Neural cell (in vitro differentiated cells): ENCODE measurements around the gene C17orf50. TPM values are rescaled to one million over a fixed set of nuclear protein-coding genes. Genes with fewer than 3 reads are reported as not detected.

Experiments
- H2AFZ ChIP-seq: fragments of 200-600, 300-800 bp; sonication (generic), shearing (Covaris generic); 2 replicates; pipeline ENCODE4 v1.6.0; 2014; ENCODE audit warnings: low read depth, mild to moderate bottlenecking, antibody characterized with exemption, low read length, moderate library complexity
- H3F3A ChIP-seq: fragments of 200-600 bp; shearing (Covaris generic); 2 replicates; pipeline ENCODE4 v1.6.1; 2016; ENCODE audit warnings: mild to moderate bottlenecking, moderate library complexity, mixed read lengths, antibody characterized with exemption, low read length; ENCODE audit not compliant: insufficient read depth, poor library complexity, severe bottlenecking
- H3K27ac ChIP-seq: fragments of 200-600, 300-800 bp; sonication (generic), shearing (Covaris generic); 2 replicates; pipeline ENCODE4 v1.5.1; 2014; ENCODE audit warnings: mild to moderate bottlenecking, low read length, moderate library complexity
- H3K27me3 ChIP-seq: fragments of 300-800, 200-600 bp; sonication (generic), shearing (Covaris generic); 2 replicates; pipeline ENCODE4 v1.6.0; 2014; ENCODE audit warnings: mild to moderate bottlenecking, low read depth, low read length, moderate library complexity; ENCODE audit not compliant: insufficient read depth
- H3K36me3 ChIP-seq: fragments of 300-800, 200-600 bp; sonication (generic), shearing (Covaris generic); 2 replicates; pipeline ENCODE4 v1.5.1; 2014; ENCODE audit warnings: mild to moderate bottlenecking, antibody characterized with exemption, low read length, moderate library complexity; ENCODE audit not compliant: insufficient read depth
- H3K4me2 ChIP-seq: fragments of 300-800, 200-600 bp; sonication (generic), shearing (Covaris generic); 2 replicates; pipeline ENCODE4 v1.6.0; 2014; ENCODE audit warnings: mild to moderate bottlenecking, low read length
- H3K4me3 ChIP-seq: fragments of 300-800, 200-600 bp; sonication (generic), shearing (Covaris generic); 2 replicates; pipeline ENCODE4 v1.5.1; 2014; ENCODE audit warnings: mild to moderate bottlenecking, low read length, moderate library complexity
- H3K79me2 ChIP-seq: fragments of 200-600 bp; shearing (Covaris generic); replicated peaks from 2 replicates; pipeline ENCODE4 v1.6.0; 2014; ENCODE audit warnings: mild to moderate bottlenecking, low read length, moderate library complexity; ENCODE audit not compliant: insufficient read depth
- H3K9ac ChIP-seq: fragments of 300-800, 200-600 bp; sonication (generic), shearing (Covaris generic); 2 replicates; pipeline ENCODE4 v1.6.1; 2016; ENCODE audit warnings: mild to moderate bottlenecking, low read length, mixed read lengths
- H3K9me2 ChIP-seq: fragments of 200-600 bp; shearing (Covaris generic); 2 replicates; pipeline ENCODE4 v1.6.1; 2016; ENCODE audit warnings: mild to moderate bottlenecking, low read length, mixed read lengths; ENCODE audit not compliant: insufficient read depth
- H3K9me3 ChIP-seq: fragments of 200-600, 300-800 bp; sonication (generic), shearing (Covaris generic); 2 replicates; pipeline ENCODE4 v1.6.1; 2016; ENCODE audit warnings: mild to moderate bottlenecking, mixed run types, low read length, moderate library complexity, mixed read lengths
- H4K20me1 ChIP-seq: fragments of 200-600 bp; shearing (Covaris generic); 2 replicates; pipeline ENCODE4 v1.6.1; 2016; ENCODE audit warnings: mild to moderate bottlenecking, mixed run types; ENCODE audit not compliant: insufficient read depth
- CTCF ChIP-seq: fragments of 450-650 bp; IDR thresholded peaks from 2 replicates; pipeline ENCODE4 v1.5.1; 2014; ENCODE audit warnings: antibody characterized with exemption, mild to moderate bottlenecking, moderate library complexity; ENCODE audit not compliant: poor library complexity, severe bottlenecking
- EP300 ChIP-seq: fragments of 450-650 bp; conservative IDR thresholded peaks from 2 replicates; pipeline ENCODE4 v1.6.1; 2014; ENCODE audit warnings: antibody characterized with exemption, mild to moderate bottlenecking, moderate library complexity; ENCODE audit not compliant: poor library complexity, severe bottlenecking
- EZH2 ChIP-seq: fragments of 200-600, 300-800 bp; shearing (Covaris generic), sonication (generic); IDR thresholded peaks from 2 replicates; pipeline ENCODE4 v1.6.1; 2014; ENCODE audit warnings: antibody characterized with exemption, low read length, borderline replicate concordance, mild to moderate bottlenecking; ENCODE audit not compliant: insufficient read depth, poor library complexity, severe bottlenecking
- MXI1 ChIP-seq: fragments of 450-650 bp; conservative IDR thresholded peaks from 2 replicates; pipeline ENCODE4 v1.6.1; 2014; ENCODE audit warnings: antibody characterized with exemption, mild to moderate bottlenecking; ENCODE audit not compliant: poor library complexity, severe bottlenecking
- POLR2AphosphoS5 ChIP-seq: IDR thresholded peaks from 2 replicates; pipeline ENCODE4 v1.6.1; 2012
- RAD21 ChIP-seq: fragments of 450-650 bp; conservative IDR thresholded peaks from 2 replicates; pipeline ENCODE4 v1.6.1; 2014; ENCODE audit warnings: antibody characterized with exemption, mild to moderate bottlenecking, moderate library complexity
- SMC3 ChIP-seq: fragments of 450-650 bp; conservative IDR thresholded peaks from 2 replicates; pipeline ENCODE4 v1.6.1; 2014; ENCODE audit warnings: antibody characterized with exemption, mild to moderate bottlenecking, moderate library complexity; ENCODE audit not compliant: poor library complexity
- TAF1 ChIP-seq: IDR thresholded peaks from 2 replicates; pipeline ENCODE4 v1.6.1; 2012; ENCODE audit warnings: low read depth
- polyA plus RNA-seq: library from polyadenylated mRNA; depleted of rRNA; stranded (reverse); fragments of >200 nt; gene quantifications from 2 replicates; pipeline ENCODE4 v1.2.3, GENCODE V29; 2014
- TF ChIP-seq, protein P1 (sequence below): IDR thresholded peaks from 2 replicates; pipeline ENCODE4 v1.6.1; 2012; ENCODE audit warnings: borderline replicate concordance

Gene C17orf50
- polyA plus RNA-seq, 1 donor from 2014 or later = not detected

DNA sequence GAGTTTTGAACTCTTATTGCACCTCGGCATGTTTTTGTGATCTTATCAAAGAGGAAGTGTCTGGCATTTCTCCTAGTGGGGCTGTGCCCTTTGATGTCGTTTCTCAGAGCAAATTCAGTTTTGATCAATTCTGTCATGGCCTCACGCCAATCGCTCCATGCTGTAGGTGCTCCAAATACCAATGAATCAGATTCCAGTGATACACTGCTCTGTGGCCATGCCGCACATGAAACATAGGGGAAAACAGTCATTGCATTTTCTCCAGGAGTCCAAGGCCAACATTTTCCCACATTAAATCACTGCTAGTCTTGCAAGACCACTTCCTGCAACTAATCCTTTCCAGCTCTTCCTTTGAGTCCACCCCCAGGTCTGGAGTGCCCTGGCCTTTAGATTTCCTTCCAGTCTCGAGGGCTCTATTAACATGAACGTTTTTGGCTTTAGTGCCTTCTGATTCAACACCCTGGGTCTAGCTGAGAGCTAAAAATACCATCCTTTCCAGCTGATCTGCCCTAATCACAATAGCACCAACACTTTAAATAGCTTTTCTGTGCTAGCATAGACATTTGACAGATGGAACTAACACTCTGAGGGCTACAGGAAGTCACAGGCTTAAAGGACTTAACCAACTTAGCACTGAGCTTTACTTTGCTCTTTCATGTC is 47.5 kb upstream of the C17orf50 start:
- no peak overlapping the region for H3K4me3 ChIP-seq
- no peak overlapping the region for H3K4me2 ChIP-seq
- H4K20me1 ChIP-seq = no peaks in the 10 kb centered on the region
- no peak overlapping the region for H3K9ac ChIP-seq
- H3K79me2 ChIP-seq = no peaks in the 10 kb centered on the region
- H3F3A ChIP-seq = no peaks in the 10 kb centered on the region
- no peaks in the 10 kb centered on the region for H3K27me3 ChIP-seq
- no peaks in the 10 kb centered on the region for H3K9me3 ChIP-seq
- H3K36me3 ChIP-seq = peaks cover 12% of the 10 kb centered on the region
- no peak overlapping the region for H3K27ac ChIP-seq
- H3K9me2 ChIP-seq = no peaks in the 10 kb centered on the region
- TF ChIP-seq POLR2AphosphoS5 (no peak), MXI1 (no peak), RAD21 (no peak), EZH2 (no peak), SMC3 (no peak), CTCF (no peak), EP300 (no peak), TAF1 (no peak)
- TF ChIP-seq, protein P1, sequence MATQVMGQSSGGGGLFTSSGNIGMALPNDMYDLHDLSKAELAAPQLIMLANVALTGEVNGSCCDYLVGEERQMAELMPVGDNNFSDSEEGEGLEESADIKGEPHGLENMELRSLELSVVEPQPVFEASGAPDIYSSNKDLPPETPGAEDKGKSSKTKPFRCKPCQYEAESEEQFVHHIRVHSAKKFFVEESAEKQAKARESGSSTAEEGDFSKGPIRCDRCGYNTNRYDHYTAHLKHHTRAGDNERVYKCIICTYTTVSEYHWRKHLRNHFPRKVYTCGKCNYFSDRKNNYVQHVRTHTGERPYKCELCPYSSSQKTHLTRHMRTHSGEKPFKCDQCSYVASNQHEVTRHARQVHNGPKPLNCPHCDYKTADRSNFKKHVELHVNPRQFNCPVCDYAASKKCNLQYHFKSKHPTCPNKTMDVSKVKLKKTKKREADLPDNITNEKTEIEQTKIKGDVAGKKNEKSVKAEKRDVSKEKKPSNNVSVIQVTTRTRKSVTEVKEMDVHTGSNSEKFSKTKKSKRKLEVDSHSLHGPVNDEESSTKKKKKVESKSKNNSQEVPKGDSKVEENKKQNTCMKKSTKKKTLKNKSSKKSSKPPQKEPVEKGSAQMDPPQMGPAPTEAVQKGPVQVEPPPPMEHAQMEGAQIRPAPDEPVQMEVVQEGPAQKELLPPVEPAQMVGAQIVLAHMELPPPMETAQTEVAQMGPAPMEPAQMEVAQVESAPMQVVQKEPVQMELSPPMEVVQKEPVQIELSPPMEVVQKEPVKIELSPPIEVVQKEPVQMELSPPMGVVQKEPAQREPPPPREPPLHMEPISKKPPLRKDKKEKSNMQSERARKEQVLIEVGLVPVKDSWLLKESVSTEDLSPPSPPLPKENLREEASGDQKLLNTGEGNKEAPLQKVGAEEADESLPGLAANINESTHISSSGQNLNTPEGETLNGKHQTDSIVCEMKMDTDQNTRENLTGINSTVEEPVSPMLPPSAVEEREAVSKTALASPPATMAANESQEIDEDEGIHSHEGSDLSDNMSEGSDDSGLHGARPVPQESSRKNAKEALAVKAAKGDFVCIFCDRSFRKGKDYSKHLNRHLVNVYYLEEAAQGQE = no peak
- H2AFZ ChIP-seq = no peak overlapping the region

GRCh38 chr17:35714988-35715387 is 45.7 kb upstream of the C17orf50 start:
- no peak for TF ChIP-seq MXI1
- TF ChIP-seq, protein P1 = no peak
- TF ChIP-seq TAF1 = no peak
- TF ChIP-seq EZH2 = no peak
- TF ChIP-seq RAD21 = no peak
- no peak for TF ChIP-seq CTCF
- TF ChIP-seq EP300 = no peak
- no peak for TF ChIP-seq SMC3
- no peak for TF ChIP-seq POLR2AphosphoS5
- H3K4me2 ChIP-seq = peak overlapping the region; percentile 63

More at GRCh38 chr17:35714988-35715387, 45.7 kb upstream of the C17orf50 start:
- Histone ChIP-seq H3K27ac (peak overlapping the region; percentile 58), H3K9me2 (no peaks in the 10 kb centered on the region), H3K36me3 (peaks cover 17% of the 10 kb centered on the region), H4K20me1 (no peaks in the 10 kb centered on the region), H3K9me3 (no peaks in the 10 kb centered on the region), H3K79me2 (no peaks in the 10 kb centered on the region), H3F3A (no peaks in the 10 kb centered on the region), H3K27me3 (no peaks in the 10 kb centered on the region), H3K9ac (peak overlapping the region; percentile 11), H2AFZ (no peak overlapping the region), H3K4me3 (peak overlapping the region; percentile 47)
